ENCODE results near the gene AMY2A. TPM values are rescaled to one million over a fixed set of nuclear protein-coding genes. Genes with fewer than 3 reads are reported as not detected.
"Not testable (repeated sequence)": the region's sequence is repeated elsewhere in the genome, so short reads cannot be mapped to it uniquely, and the experiment has no call there.

Gene AMY2A
- under 1 TPM in 1 of 2 donors, not detected in 1; 0.71 TPM for total RNA-seq
- polyA plus RNA-seq: not detected
- long read RNA-seq, donor 1: 0 reads
- long read RNA-seq, donor 2: 0 reads
- long read RNA-seq, donor 3: 0 reads
- long read RNA-seq, donor 4: 0 reads
- long read RNA-seq, donor 5: 0 reads

DNA sequence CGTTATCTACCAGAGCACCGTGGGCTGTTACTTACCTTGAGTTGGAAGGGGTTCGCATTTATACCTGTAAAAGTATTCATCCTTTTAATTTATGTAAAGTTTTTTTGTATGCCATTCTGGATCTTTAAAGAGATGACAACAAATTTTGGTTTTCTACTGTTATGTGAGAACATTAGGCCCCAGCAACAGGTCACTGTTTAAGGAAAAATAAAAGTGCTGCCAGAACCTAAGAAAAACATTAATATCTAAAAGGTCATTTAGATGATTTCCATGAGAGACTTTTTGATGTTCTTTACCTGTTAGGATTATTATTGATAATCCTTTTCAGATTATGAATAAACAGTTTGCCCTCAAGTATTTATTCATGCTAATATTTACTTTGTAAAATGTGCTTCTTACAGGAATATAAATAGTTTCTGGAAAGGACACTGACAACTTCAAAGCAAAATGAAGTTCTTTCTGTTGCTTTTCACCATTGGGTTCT lies at the start of gene AMY2A:
Gene AMY2A, plus strand, starts transcription at position 434 of the 484 bp plus-strand sequence. Its CDS starts 14 bp downstream, at position 448.
- H3K4me1 ChIP-seq (ENCODE audit: control insufficient read depth in 5 of 5, insufficient read depth in 5 of 5, low read length in 5 of 5); H3K9me3 ChIP-seq (ENCODE audit: control insufficient read depth in 4 of 4, insufficient read depth in 3 of 4, low read length in 3 of 4); H3K36me3 ChIP-seq (ENCODE audit: control insufficient read depth in 4 of 4, insufficient read depth in 4 of 4, low read length in 4 of 4); ATAC-seq (ENCODE audit: insufficient read depth, low FRiP score); DNase-seq; H3K4me3 ChIP-seq; H3K9ac ChIP-seq (ENCODE audit: insufficient read depth in 1 of 2, low read length in 2 of 2); H3K27me3 ChIP-seq (ENCODE audit: control insufficient read depth in 3 of 3, insufficient read depth in 3 of 3, low read length in 2 of 3); H3K27ac ChIP-seq (ENCODE audit: low read depth in 1 of 2, low read length in 1 of 2): not testable (repeated sequence)
- WGBS, 2 donors: 92 to 93% methylated on average over 3 of the region's 3 CpGs

DNA sequence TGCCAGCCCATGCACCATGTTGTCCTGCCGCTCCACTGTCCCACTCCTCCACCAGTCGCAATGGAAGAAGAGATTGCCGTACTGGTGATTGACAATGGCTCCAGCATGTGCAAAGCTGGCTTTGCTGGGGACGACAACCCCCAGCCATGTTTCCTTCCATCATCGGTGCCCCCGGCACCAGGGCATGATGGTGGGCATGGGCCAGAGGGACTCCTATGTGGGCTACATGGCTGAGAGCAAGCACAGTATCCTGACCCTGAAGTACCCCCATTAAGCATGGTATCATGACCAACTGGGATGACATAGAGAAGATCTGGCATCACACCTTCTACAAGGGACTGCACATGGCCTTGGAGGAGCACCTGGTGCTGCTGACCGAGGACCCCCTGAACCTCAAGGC lies 47.7 kb upstream of the AMY2A start:
- no peaks in the 10 kb centered on the region for H3K4me1 ChIP-seq (ENCODE audit: control insufficient read depth in 5 of 5, insufficient read depth in 5 of 5, low read length in 5 of 5)
- DNase-seq (no peak), ATAC-seq (ENCODE audit: insufficient read depth, low FRiP score) (no peak)
- peaks cover 0 to 7% (median 0%) of the 10 kb centered on the region in 4 donors for H3K9me3 ChIP-seq (ENCODE audit: control insufficient read depth in 4 of 4, insufficient read depth in 3 of 4, low read length in 3 of 4)
- H3K9ac ChIP-seq (ENCODE audit: insufficient read depth in 1 of 2, low read length in 2 of 2): no peak overlapping the region
- no peak overlapping the region for H3K4me3 ChIP-seq
- no peak overlapping the region for H3K27ac ChIP-seq (ENCODE audit: low read depth in 1 of 2, low read length in 1 of 2)
- TF ChIP-seq, protein P1, sequence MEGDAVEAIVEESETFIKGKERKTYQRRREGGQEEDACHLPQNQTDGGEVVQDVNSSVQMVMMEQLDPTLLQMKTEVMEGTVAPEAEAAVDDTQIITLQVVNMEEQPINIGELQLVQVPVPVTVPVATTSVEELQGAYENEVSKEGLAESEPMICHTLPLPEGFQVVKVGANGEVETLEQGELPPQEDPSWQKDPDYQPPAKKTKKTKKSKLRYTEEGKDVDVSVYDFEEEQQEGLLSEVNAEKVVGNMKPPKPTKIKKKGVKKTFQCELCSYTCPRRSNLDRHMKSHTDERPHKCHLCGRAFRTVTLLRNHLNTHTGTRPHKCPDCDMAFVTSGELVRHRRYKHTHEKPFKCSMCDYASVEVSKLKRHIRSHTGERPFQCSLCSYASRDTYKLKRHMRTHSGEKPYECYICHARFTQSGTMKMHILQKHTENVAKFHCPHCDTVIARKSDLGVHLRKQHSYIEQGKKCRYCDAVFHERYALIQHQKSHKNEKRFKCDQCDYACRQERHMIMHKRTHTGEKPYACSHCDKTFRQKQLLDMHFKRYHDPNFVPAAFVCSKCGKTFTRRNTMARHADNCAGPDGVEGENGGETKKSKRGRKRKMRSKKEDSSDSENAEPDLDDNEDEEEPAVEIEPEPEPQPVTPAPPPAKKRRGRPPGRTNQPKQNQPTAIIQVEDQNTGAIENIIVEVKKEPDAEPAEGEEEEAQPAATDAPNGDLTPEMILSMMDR (IDR thresholded peaks at IDR 0.05; ENCODE audit: control extremely low read depth, extremely low read depth): no peak
- 98% methylated on average over 7 of the region's 7 CpGs for WGBS, 2 donors
- no peaks in the 10 kb centered on the region for H3K27me3 ChIP-seq (ENCODE audit: control insufficient read depth in 3 of 3, insufficient read depth in 3 of 3, low read length in 2 of 3)
- H3K36me3 ChIP-seq (ENCODE audit: control insufficient read depth in 4 of 4, insufficient read depth in 4 of 4, low read length in 4 of 4): peaks cover 0 to 5% (median 2%) of the 10 kb centered on the region in 4 donors

DNA sequence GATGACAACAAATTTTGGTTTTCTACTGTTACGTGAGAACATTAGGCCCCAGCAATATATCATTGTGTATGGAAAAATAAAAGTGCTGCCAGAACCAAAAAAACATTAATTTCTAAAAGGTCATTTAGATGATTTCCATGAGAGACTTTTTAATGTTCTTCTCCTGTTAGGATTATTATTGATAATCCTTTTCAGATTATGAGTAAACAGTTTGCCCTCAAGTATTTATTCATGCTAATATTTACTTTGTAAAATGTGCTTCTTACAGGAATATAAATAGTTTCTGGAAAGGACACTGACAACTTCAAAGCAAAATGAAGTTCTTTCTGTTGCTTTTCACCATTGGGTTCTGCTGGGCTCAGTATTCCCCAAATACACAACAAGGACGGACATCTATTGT lies 45.9 kb upstream of the AMY2A start, which contains the start of gene AMY2B:
Gene AMY2B, plus strand, starts transcription at position 301 of the 400 bp plus-strand sequence. Its CDS starts 14 bp downstream, at position 315.
- H3K9ac ChIP-seq (ENCODE audit: insufficient read depth in 1 of 2, low read length in 2 of 2); H3K27ac ChIP-seq (ENCODE audit: low read depth in 1 of 2, low read length in 1 of 2); H3K36me3 ChIP-seq (ENCODE audit: control insufficient read depth in 4 of 4, insufficient read depth in 4 of 4, low read length in 4 of 4); H3K9me3 ChIP-seq (ENCODE audit: control insufficient read depth in 4 of 4, insufficient read depth in 3 of 4, low read length in 3 of 4); H3K4me3 ChIP-seq; ATAC-seq (ENCODE audit: insufficient read depth, low FRiP score); H3K4me1 ChIP-seq (ENCODE audit: control insufficient read depth in 5 of 5, insufficient read depth in 5 of 5, low read length in 5 of 5); H3K27me3 ChIP-seq (ENCODE audit: control insufficient read depth in 3 of 3, insufficient read depth in 3 of 3, low read length in 2 of 3); DNase-seq: not testable (repeated sequence)
- WGBS, 2 donors: 96 to 97% methylated on average over 1 to 2 of the region's 2 CpGs

DNA sequence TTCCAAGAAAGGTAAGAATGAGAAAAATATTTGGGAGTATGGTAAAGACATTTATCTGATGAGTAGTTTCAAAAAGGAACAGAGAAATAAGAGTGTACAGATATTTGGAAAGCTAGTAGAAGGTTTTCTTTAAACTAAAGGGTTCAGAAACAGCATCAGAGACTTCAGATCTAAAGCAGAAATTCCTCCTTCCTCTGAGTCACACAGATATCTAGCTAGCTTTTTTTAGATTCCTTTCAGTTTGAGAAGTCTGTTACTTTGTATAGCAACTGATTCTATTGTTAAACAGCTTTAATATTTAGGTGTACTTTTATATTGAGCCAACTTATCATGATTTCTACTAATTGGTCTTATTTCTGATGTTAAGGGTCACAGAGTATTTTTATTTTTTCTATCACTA lies 41.2 kb upstream of the AMY2A start:
- Histone ChIP-seq H3K9me3 (ENCODE audit: control insufficient read depth in 4 of 4, insufficient read depth in 3 of 4, low read length in 3 of 4) (no peaks in the 10 kb centered on the region), H3K4me1 (ENCODE audit: control insufficient read depth in 5 of 5, insufficient read depth in 5 of 5, low read length in 5 of 5) (no peaks in the 10 kb centered on the region), H3K9ac (ENCODE audit: insufficient read depth in 1 of 2, low read length in 2 of 2) (no peak overlapping the region), H3K27ac (ENCODE audit: low read depth in 1 of 2, low read length in 1 of 2) (no peak overlapping the region), H3K27me3 (ENCODE audit: control insufficient read depth in 3 of 3, insufficient read depth in 3 of 3, low read length in 2 of 3) (no peaks in the 10 kb centered on the region), H3K4me3 (no peak overlapping the region), H3K36me3 (ENCODE audit: control insufficient read depth in 4 of 4, insufficient read depth in 4 of 4, low read length in 4 of 4) (peaks cover 0 to 5% (median 2%) of the 10 kb centered on the region in 4 donors)
- no peak for ATAC-seq (ENCODE audit: insufficient read depth, low FRiP score)
- TF ChIP-seq, protein P1 (IDR thresholded peaks at IDR 0.05; ENCODE audit: control extremely low read depth, extremely low read depth): no peak
- DNase-seq: no peak

DNA sequence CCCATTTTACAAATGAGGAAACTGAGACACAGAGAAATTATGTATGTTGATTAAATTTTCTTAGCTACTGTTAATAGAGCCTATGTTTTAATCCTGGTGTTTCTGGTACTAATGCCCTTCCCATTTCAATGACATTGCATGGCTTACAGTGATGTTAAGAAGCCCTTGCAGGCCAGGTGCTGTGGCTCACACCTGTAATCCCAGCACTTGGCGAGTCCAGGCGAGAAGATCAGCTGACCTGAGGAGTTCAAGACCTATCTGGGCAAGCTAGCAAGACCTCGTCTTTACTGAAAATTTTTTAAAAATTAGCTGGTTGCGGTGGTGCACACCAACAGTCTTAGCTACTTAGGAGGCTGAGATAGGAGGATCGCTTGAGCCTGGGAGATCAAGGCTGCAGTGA lies 40.4 kb upstream of the AMY2A start:
- not testable (repeated sequence) for H3K4me1 ChIP-seq (ENCODE audit: control insufficient read depth in 5 of 5, insufficient read depth in 5 of 5, low read length in 5 of 5); DNase-seq; H3K9me3 ChIP-seq (ENCODE audit: control insufficient read depth in 4 of 4, insufficient read depth in 3 of 4, low read length in 3 of 4); H3K27ac ChIP-seq (ENCODE audit: low read depth in 1 of 2, low read length in 1 of 2); H3K27me3 ChIP-seq (ENCODE audit: control insufficient read depth in 3 of 3, insufficient read depth in 3 of 3, low read length in 2 of 3); H3K36me3 ChIP-seq (ENCODE audit: control insufficient read depth in 4 of 4, insufficient read depth in 4 of 4, low read length in 4 of 4); H3K9ac ChIP-seq (ENCODE audit: insufficient read depth in 1 of 2, low read length in 2 of 2); H3K4me3 ChIP-seq; ATAC-seq (ENCODE audit: insufficient read depth, low FRiP score)
- WGBS, 2 donors: 95 to 99% methylated on average over 3 of the region's 5 CpGs
